Skeletal muscle tissue (tissue), 4 donors: ENCODE results near the gene RFTN1. TPM values are rescaled to one million over a fixed set of nuclear protein-coding genes. Genes with fewer than 3 reads are reported as not detected.

ENCODE experiments used
- H3K27ac ChIP-seq: one replicate; pipeline ENCODE4 v1.7.0; 2013; ENCODE audit warnings: mild to moderate bottlenecking, low read depth, low read length, inconsistent platforms
- H3K27me3 ChIP-seq, 3 donors: one replicate each; pipeline ENCODE4 v1.7.0; 2013; ENCODE audit warnings: low read length in 3 of 3; ENCODE audit not compliant: control insufficient read depth in 3 of 3, insufficient read depth in 3 of 3
- H3K36me3 ChIP-seq, 3 donors: one replicate each; pipeline ENCODE4 v1.7.0; 2013; ENCODE audit warnings: low read length in 3 of 3; ENCODE audit not compliant: control insufficient read depth in 3 of 3, insufficient read depth in 3 of 3
- H3K4me1 ChIP-seq, 3 donors: one replicate each; pipeline ENCODE4 v1.7.0; 2013; ENCODE audit warnings: low read length in 3 of 3, mild to moderate bottlenecking in 3 of 3; ENCODE audit not compliant: control insufficient read depth in 3 of 3, insufficient read depth in 3 of 3
- H3K4me3 ChIP-seq, 3 donors: one replicate each; pipeline ENCODE4 v1.7.0; 2013; ENCODE audit warnings: low read length in 3 of 3
- H3K9ac ChIP-seq, 3 donors: one replicate each; pipeline ENCODE4 v1.7.0; 2013; ENCODE audit warnings: low read length in 3 of 3, mild to moderate bottlenecking in 3 of 3, moderate library complexity in 2 of 3, low read depth in 1 of 3
- H3K9me3 ChIP-seq, 3 donors: one replicate each; pipeline ENCODE4 v1.7.0; 2013; ENCODE audit warnings: low read length in 3 of 3; ENCODE audit not compliant: control insufficient read depth in 3 of 3
- total RNA-seq: library from RNA; depleted of rRNA; stranded (reverse); fragments of >200 nt; gene quantifications from one replicate; pipeline ENCODE4 v1.2.3, GENCODE V29; 2014
- donor health status: Osteomylitis.

The RFTN1 gene
- total RNA-seq, 1 donor from 2014 or later: 15.7 TPM

DNA sequence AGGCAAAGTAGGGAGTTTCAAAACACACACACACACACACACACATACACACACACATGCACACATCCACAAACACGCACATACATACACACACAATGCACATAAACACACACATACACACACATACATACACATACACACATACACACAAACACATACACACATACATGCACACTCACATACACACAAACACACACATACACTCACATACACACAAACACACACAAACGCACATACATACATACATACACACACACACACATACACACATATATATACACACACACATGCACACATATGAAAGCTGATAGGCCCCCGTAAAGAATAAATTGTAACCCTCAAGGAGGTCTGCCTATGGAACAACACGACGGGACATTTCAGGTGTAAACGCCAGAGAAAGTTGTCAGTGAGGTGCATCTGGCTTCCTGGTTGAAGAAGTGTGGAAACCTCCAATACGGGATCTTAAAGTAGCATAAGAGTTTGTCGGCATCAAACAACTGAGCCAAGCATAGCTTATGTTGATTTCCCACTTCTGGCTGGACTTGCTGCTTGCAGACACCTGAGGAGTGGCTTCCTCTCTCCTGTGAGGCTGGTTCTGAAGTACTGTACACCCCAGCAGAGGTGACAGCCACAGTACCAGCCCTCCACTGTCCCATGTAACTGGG is 5.8 kb downstream of the RFTN1 start:
- Histone ChIP-seq H3K4me3 (no peak overlapping the region), H3K36me3 (peaks cover 0 to 2% (median 0%) of the 10 kb centered on the region in 3 donors), H3K9me3 (no peaks in the 10 kb centered on the region), H3K4me1 (peaks cover 40 to 48% (median 40%) of the 10 kb centered on the region in 3 donors), H3K27me3 (no peaks in the 10 kb centered on the region), H3K27ac (no peak overlapping the region), H3K9ac (no peak overlapping the region)

DNA sequence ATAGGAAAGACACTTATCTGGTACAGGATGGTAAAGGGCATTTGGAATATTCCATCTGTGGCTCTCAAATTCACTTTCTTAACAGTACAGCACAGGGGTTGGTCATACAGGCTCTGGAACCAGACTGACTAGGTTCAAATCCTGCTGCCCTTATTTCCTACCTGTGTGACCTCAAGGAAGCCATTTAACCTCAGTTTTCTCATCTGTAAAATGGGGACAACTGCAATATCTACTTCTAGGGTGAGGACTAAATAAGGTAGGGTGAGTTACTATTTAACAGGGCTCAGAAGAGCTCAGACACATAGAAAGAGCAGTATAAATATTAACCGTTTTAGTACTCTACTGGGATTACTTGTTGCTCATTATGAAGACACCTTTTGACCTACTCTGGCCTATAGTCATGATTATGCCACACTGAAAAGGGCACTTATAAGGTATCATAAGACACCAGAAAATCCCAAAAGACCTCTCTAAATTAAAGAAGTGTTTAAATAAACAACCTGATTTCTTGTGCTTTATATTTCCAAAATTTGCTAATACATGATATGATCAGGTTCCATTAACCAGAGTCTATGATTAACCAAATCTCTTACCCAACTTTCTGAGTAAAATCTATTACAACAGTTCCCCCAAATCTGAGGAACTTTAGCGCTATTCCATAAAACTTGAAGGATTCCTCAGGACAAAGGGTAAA is 6.5 kb downstream of the RFTN1 start:
- Histone ChIP-seq H3K4me3 (no peak overlapping the region), H3K36me3 (peaks cover 0 to 2% (median 0%) of the 10 kb centered on the region in 3 donors), H3K9me3 (no peaks in the 10 kb centered on the region), H3K9ac (no peak overlapping the region), H3K4me1 (peaks cover 34 to 44% (median 34%) of the 10 kb centered on the region in 3 donors), H3K27me3 (no peaks in the 10 kb centered on the region), H3K27ac (no peak overlapping the region)

DNA sequence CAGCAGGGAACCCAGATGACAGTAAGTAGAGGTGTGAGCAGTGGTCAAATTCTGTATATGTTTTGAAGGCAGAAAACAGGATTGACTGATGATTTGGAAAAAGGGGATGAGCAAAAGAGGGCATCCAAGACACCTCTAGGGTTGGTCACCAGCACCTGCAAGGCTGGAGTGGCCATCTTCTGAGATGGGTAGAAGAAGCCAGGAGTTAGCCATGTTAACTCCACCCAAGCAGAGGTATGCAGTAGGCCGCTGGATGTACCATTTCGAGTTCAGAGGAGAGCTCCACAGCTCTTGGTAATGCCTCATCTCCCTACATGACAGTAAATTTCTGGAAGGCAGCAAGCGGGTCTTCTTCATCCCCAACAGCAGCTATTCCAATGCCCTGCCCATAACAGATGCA is 7.0 kb downstream of the RFTN1 start:
- H3K36me3 ChIP-seq: peaks cover 0 to 2% (median 0%) of the 10 kb centered on the region in 3 donors
- no peak overlapping the region for H3K9ac ChIP-seq
- H3K9me3 ChIP-seq: no peaks in the 10 kb centered on the region
- peaks cover 28 to 38% (median 29%) of the 10 kb centered on the region in 3 donors for H3K4me1 ChIP-seq
- H3K4me3 ChIP-seq: no peak overlapping the region
- H3K27ac ChIP-seq: no peak overlapping the region
- no peaks in the 10 kb centered on the region for H3K27me3 ChIP-seq

DNA sequence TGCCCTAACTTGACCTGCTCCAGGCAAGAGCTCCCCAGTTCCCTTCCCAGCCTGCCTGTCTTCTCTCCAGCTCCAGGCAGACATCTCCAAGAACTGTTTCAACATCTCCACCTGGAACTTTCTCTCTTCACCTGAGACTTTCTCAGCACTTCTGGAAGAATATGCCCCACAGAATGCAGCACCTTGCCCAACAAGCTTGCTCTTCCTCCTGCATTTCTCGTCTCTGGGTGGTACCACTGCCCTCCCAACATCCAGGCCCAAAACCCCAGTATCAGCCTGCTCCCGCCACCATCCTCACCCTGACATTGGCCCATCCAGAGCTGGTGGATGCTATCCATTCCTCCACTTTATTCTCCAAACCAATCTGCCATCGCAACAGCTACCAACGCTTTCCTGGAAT is 8.8 kb downstream of the RFTN1 start:
- no peak overlapping the region for H3K27ac ChIP-seq
- peaks cover 14 to 22% (median 14%) of the 10 kb centered on the region in 3 donors for H3K4me1 ChIP-seq
- H3K4me3 ChIP-seq: no peak overlapping the region
- no peak overlapping the region for H3K9ac ChIP-seq
- H3K9me3 ChIP-seq: no peaks in the 10 kb centered on the region
- peaks cover 0 to 2% (median 0%) of the 10 kb centered on the region in 3 donors for H3K36me3 ChIP-seq
- no peaks in the 10 kb centered on the region for H3K27me3 ChIP-seq

DNA sequence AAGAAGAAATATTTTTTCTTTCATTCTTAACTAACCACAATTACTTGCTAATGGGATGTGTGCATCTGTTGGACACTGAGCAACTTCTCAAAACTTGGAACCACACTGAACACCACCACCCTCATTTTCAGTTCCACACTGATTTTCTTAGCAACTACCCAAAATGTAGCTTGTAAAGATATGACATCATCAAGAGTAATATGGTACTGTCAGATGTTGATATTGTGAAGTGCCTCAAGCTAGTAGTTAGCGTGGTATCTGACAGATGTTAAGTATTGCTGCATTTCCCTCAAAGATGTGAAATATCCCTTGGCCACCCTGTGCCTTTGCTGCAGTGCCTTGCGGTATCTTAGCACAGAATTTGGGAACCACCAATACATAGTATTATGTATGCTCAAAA is 9.3 kb downstream of the RFTN1 start:
- Histone ChIP-seq H3K9ac (no peak overlapping the region), H3K4me3 (no peak overlapping the region), H3K4me1 (peaks cover 11 to 19% (median 12%) of the 10 kb centered on the region in 3 donors), H3K36me3 (peaks cover 0 to 2% (median 0%) of the 10 kb centered on the region in 3 donors), H3K27me3 (no peaks in the 10 kb centered on the region), H3K9me3 (no peaks in the 10 kb centered on the region), H3K27ac (no peak overlapping the region)

DNA sequence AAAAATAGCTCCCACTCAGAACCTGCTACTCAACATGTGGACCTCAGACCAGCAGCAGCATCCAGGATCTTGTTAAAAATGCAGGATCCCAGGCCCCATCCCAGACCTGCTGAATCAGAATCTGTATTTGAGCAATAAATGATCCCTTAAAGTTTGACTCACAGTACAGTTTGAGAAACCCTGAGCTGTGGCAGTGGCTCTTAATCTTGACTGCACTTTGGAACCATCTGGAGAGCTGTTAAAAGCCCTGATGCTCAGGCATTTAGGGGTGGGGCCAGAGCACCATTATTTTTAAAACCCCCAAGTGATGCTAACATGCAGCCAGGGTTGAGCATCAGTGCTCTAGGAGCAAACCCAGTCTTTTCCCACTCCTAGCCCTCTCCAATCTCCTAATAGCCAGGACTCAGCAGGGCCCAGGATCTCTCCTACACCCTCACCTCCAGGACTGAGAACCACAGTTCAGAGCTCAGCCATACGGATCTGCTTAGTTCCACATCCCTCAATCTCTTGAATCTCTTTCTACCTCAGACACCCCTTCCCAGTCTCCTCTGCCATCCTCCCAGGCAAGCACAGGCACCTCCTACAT is 10.2 kb downstream of the RFTN1 start:
- no peak overlapping the region for H3K27ac ChIP-seq
- H3K4me1 ChIP-seq: peaks cover 6 to 12% (median 10%) of the 10 kb centered on the region in 3 donors
- no peaks in the 10 kb centered on the region for H3K9me3 ChIP-seq
- no peak overlapping the region for H3K4me3 ChIP-seq
- no peak overlapping the region for H3K9ac ChIP-seq
- H3K27me3 ChIP-seq: no peaks in the 10 kb centered on the region
- peaks cover 0 to 2% (median 0%) of the 10 kb centered on the region in 3 donors for H3K36me3 ChIP-seq

DNA sequence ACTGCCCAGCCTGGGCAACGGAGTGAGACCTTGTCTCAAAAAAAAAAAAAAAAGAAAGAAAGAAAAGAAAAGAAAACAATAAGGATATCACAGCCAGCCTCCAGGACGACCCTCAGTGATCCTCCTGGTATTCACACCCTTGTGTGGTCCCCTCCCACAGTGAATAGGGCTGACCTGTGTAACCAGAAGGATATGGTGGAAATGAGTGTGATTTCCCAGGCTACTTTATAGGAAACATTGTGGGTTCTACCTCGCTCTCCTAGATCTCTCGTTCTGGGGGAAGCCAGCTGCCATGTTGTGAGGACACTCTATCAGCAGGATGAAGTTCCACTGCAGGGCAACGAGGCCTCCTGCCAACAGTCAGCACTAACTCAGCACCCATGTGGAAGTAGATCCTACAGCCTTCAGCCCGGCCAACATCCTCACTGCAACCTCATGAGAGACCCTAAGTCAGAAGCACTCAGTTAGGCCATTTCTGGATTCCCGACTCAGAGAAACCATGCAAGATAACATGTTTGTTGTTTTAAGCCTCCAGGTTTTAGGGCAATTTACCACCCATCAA is 11.1 kb downstream of the RFTN1 start:
- peaks cover 0 to 4% (median 2%) of the 10 kb centered on the region in 3 donors for H3K4me1 ChIP-seq

DNA sequence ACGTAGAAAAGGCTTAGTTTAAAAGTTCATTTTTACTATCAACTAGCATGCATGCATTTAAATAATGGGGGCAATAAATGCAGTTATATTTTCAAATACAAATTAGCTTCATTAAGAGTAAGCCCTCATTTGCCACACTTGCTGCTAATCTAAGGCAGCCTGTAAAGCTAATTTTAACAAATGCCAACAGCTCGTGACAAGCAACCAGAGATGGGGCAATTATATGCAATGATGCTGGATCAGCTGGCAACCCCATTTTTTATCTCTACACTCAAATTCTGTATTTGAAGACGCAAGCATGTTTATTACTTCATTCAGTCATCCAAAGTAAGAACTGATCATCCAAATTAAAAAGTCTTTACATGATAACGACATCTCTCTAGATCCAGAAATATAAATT is 12.1 kb downstream of the RFTN1 start:
- H3K9me3 ChIP-seq: no peaks in the 10 kb centered on the region
- H3K9ac ChIP-seq: no peak overlapping the region
- no peak overlapping the region for H3K27ac ChIP-seq
- H3K4me1 ChIP-seq: peaks cover 0 to 2% (median 0%) of the 10 kb centered on the region in 3 donors
- no peaks in the 10 kb centered on the region for H3K27me3 ChIP-seq
- H3K4me3 ChIP-seq: no peak overlapping the region
- H3K36me3 ChIP-seq: peaks cover 0 to 2% (median 0%) of the 10 kb centered on the region in 3 donors

More for the DNA sequence above, 11.1 kb downstream of the RFTN1 start:
- no peak overlapping the region for H3K27ac ChIP-seq
- no peaks in the 10 kb centered on the region for H3K27me3 ChIP-seq
- no peak overlapping the region for H3K9ac ChIP-seq
- H3K36me3 ChIP-seq: peaks cover 0 to 2% (median 0%) of the 10 kb centered on the region in 3 donors
- H3K4me3 ChIP-seq: no peak overlapping the region
- H3K9me3 ChIP-seq: no peaks in the 10 kb centered on the region

DNA sequence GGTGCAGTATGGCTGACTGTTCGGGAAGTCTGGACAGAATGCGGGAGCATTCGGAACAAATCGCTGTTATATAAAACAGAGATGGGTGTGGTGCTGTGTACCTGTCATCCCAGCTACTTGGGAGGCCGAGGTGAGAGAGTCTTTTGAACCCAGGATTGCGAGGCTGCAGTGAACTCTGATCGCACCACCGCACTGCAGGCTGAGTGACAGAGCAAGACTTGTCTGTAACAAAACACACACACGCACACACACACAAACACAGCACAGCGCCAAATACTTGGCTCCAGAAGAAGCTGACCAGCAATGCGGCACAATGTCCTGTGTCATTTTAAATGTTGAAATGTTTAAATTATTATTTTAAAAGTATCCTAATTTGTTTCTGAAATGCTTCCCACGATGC is 12.6 kb downstream of the RFTN1 start:
- peaks cover 0 to 2% (median 1%) of the 10 kb centered on the region in 3 donors for H3K4me1 ChIP-seq
- H3K27me3 ChIP-seq: no peaks in the 10 kb centered on the region
- H3K4me3 ChIP-seq: no peak overlapping the region
- H3K9ac ChIP-seq: no peak overlapping the region
- peaks cover 0 to 2% (median 0%) of the 10 kb centered on the region in 3 donors for H3K36me3 ChIP-seq
- no peak overlapping the region for H3K27ac ChIP-seq
- H3K9me3 ChIP-seq: no peaks in the 10 kb centered on the region
